IMR-90 (cell line): ENCODE measurements around the gene NFIA. TPM values are rescaled to one million over a fixed set of nuclear protein-coding genes. Genes with fewer than 3 reads are reported as not detected.

Experiments used
- ATAC-seq: fragments of 200-7000 bp; cut with Tn5 transposase; 2 replicates; pipeline ENCODE4 v1.9.1; 2020; ENCODE audit warnings: low read depth, mild to moderate bottlenecking, moderate library complexity
- BruUV-seq: library from RNA; stranded (reverse); fragments of 400-500 nt; replicated peaks from 2 replicates; lab custom pipeline; 2021; lab: Mats Ljungman, UMichigan
- CTCF ChIA-PET: fragments of 300-600 bp; formaldehyde crosslinking; extraction: SDS; loops from one replicate; lab custom pipeline; 2021; ENCODE audit warnings: antibody characterized with exemption; lab: Yijun Ruan, JAX
- POLR2A ChIA-PET: fragments of 300-600 bp; sonication (Branson Sonifier 250); formaldehyde crosslinking; loops from one replicate; lab custom pipeline; 2022; ENCODE audit warnings: antibody characterized with exemption; ENCODE audit not compliant: unreplicated experiment; lab: Charles Lee
- DNase-seq: peaks from one replicate; pipeline ENCODE4 v3.0.0; 2013
- H2AFZ ChIP-seq: replicated peaks from 2 replicates; pipeline ENCODE3; 2013; ENCODE audit warnings: low read length, mild to moderate bottlenecking; ENCODE audit not compliant: poor library complexity
- H2AK5ac ChIP-seq: 2 replicates; pipeline ENCODE4 v1.6.1; 2013; ENCODE audit warnings: low read depth, low read length, inconsistent platforms
- H2AK9ac ChIP-seq: replicated peaks from 2 replicates; pipeline ENCODE3; 2013; ENCODE audit warnings: mild to moderate bottlenecking, low read depth, low read length, moderate library complexity; ENCODE audit not compliant: poor library complexity
- H2BK120ac ChIP-seq: 2 replicates; pipeline ENCODE4 v1.6.1; 2013; ENCODE audit warnings: low read depth, low read length, inconsistent platforms
- H2BK15ac ChIP-seq: 3 replicates; pipeline ENCODE4 v1.6.1; 2013; ENCODE audit warnings: low read depth, low read length, inconsistent platforms
- H2BK20ac ChIP-seq: 2 replicates; pipeline ENCODE4 v1.6.1; 2013; ENCODE audit warnings: low read depth, mild to moderate bottlenecking, inconsistent platforms, low read length, moderate library complexity
- H2BK5ac ChIP-seq: 2 replicates; pipeline ENCODE4 v1.6.1; 2013; ENCODE audit warnings: mild to moderate bottlenecking, low read depth, low read length, inconsistent platforms; ENCODE audit not compliant: poor library complexity, severe bottlenecking
- H3K14ac ChIP-seq: replicated peaks from 2 replicates; pipeline ENCODE4 v1.6.1; 2013; ENCODE audit warnings: low read depth, low read length, inconsistent platforms
- H3K18ac ChIP-seq: 2 replicates; pipeline ENCODE4 v1.6.1; 2013; ENCODE audit warnings: low read depth, low read length, control low read depth
- H3K23ac ChIP-seq: 2 replicates; pipeline ENCODE4 v1.6.1; 2013; ENCODE audit warnings: low read depth, low read length, inconsistent platforms
- H3K27ac ChIP-seq: 2 replicates; pipeline ENCODE4 v1.5.1; 2013; ENCODE audit warnings: mild to moderate bottlenecking, control low read depth, low read length; ENCODE audit not compliant: insufficient read depth
- H3K27me3 ChIP-seq: 2 replicates; pipeline ENCODE4 v1.6.1; 2013; ENCODE audit warnings: low read length; ENCODE audit not compliant: control insufficient read depth, insufficient read depth
- H3K36me3 ChIP-seq: 2 replicates; pipeline ENCODE4 v1.6.1; 2013; ENCODE audit warnings: low read length, mixed read lengths; ENCODE audit not compliant: control insufficient read depth, insufficient read depth
- H3K4ac ChIP-seq: 2 replicates; pipeline ENCODE4 v1.6.1; 2013; ENCODE audit warnings: low read depth, low read length, inconsistent platforms
- H3K4me1 ChIP-seq: 2 replicates; pipeline ENCODE4 v1.6.1; 2013; ENCODE audit warnings: low read length, mixed read lengths; ENCODE audit not compliant: control insufficient read depth, insufficient read depth
- H3K4me2 ChIP-seq: 2 replicates; pipeline ENCODE4 v1.6.1; 2013; ENCODE audit warnings: low read depth, mild to moderate bottlenecking, control low read depth, low read length, moderate library complexity
- H3K4me3 ChIP-seq: 2 replicates; pipeline ENCODE4 v1.5.1; 2013; ENCODE audit warnings: low read depth, mild to moderate bottlenecking, control low read depth, low read length, moderate library complexity; ENCODE audit not compliant: insufficient read depth
- H3K56ac ChIP-seq: 2 replicates; pipeline ENCODE4 v1.6.1; 2013; ENCODE audit warnings: low read length, inconsistent platforms; ENCODE audit not compliant: insufficient read depth; ENCODE audit errors: extremely low read depth
- H3K79me1 ChIP-seq, 2 experiments: 2 replicates each; pipeline ENCODE4 v1.6.1; 2013; ENCODE audit warnings: low read length in 2 of 2, inconsistent platforms in 1 of 2, low read depth in 1 of 2
- H3K9ac ChIP-seq: 2 replicates; pipeline ENCODE4 v1.6.1; 2013; ENCODE audit warnings: low read depth, low read length, control low read depth
- H3K9me1 ChIP-seq: 2 replicates; pipeline ENCODE4 v1.6.1; 2013; ENCODE audit warnings: low read length, inconsistent platforms; ENCODE audit not compliant: insufficient read depth
- H3K9me3 ChIP-seq: 2 replicates; pipeline ENCODE4 v1.6.1; 2013; ENCODE audit warnings: low read length; ENCODE audit not compliant: control insufficient read depth, insufficient read depth
- H4K20me1 ChIP-seq: 2 replicates; pipeline ENCODE4 v1.6.1; 2013; ENCODE audit warnings: low read length, inconsistent platforms; ENCODE audit not compliant: insufficient read depth
- H4K5ac ChIP-seq: 2 replicates; pipeline ENCODE4 v1.6.1; 2013; ENCODE audit warnings: mild to moderate bottlenecking, low read depth, low read length, control low read depth
- H4K8ac ChIP-seq, 2 experiments: 2 replicates each; pipeline ENCODE4 v1.6.1; 2013; ENCODE audit warnings: low read depth in 2 of 2, low read length in 2 of 2, control low read depth in 1 of 2, inconsistent platforms in 1 of 2
- H4K91ac ChIP-seq: 2 replicates; pipeline ENCODE4 v1.6.1; 2013; ENCODE audit warnings: low read depth, low read length, inconsistent platforms; ENCODE audit not compliant: insufficient read depth
- BHLHE40 ChIP-seq: fragments of 150-350 bp; IDR thresholded peaks from 2 replicates; pipeline ENCODE4 v1.6.1; 2016; ENCODE audit warnings: mild to moderate bottlenecking, low read depth, low read length
- MAZ ChIP-seq: IDR thresholded peaks from 2 replicates; pipeline ENCODE4 v1.6.1; 2012; ENCODE audit warnings: low read depth, mild to moderate bottlenecking, low read length, improper control_type of control experiment, moderate library complexity, borderline replicate concordance
- SMC3 ChIP-seq: fragments of 150-350 bp; IDR thresholded peaks from 2 replicates; pipeline ENCODE4 v1.6.1; 2016; ENCODE audit warnings: low read depth, mild to moderate bottlenecking, antibody characterized with exemption, low read length, moderate library complexity
- WGBS, 2 experiments: methylation state at CpG; one replicate each; pipeline versions ENCODE4 v1.1.5 to v1.1.7; 2013; ENCODE audit warnings: missing lambda C conversion rate in 2 of 2; ENCODE audit not compliant: insufficient read length in 1 of 2; ENCODE audit errors: extremely low coverage in 2 of 2; 5-methylcytosine and 5-hydroxymethylcytosine counted together
- dilution Hi-C: fragments of 300-500 bp; cut with HindIII; formaldehyde crosslinking; loops from one replicate; pipeline ENCODE4 v1.14.3; 2018; ENCODE audit warnings: low sequenced_read_pairs; ENCODE audit not compliant: unreplicated experiment
- in situ Hi-C: fragments of 300-500 bp; cut with MboI; formaldehyde crosslinking; loops from 3 replicates; pipeline ENCODE4 v1.14.3; 2019; ENCODE audit warnings: low sequenced_read_pairs, inconsistent platforms, mixed read lengths
- intact Hi-C: fragments of 100-400 bp; cut with micrococcal nuclease; formaldehyde crosslinking; loops from 2 replicates; pipeline ENCODE4 v1.10.0; 2022
- polyA plus RNA-seq, 3 experiments: library from polyadenylated mRNA; depleted of rRNA; stranded (reverse); fragments of >200 nt; gene quantifications; 2 replicates each; pipeline ENCODE4 v1.2.3, GENCODE V29; 2012; ENCODE audit warnings: low replicate concordance in 1 of 3
- total RNA-seq: library from RNA; depleted of rRNA; stranded (reverse); fragments of >200 nt; gene quantifications from 2 replicates; pipeline ENCODE4 v1.2.3, GENCODE V29; 2012

The NFIA gene
- total and polyA plus RNA-seq, 2 of the 4 experiments (the other 2 are of a cell fraction): 1.6 to 2.2 TPM

DNA sequence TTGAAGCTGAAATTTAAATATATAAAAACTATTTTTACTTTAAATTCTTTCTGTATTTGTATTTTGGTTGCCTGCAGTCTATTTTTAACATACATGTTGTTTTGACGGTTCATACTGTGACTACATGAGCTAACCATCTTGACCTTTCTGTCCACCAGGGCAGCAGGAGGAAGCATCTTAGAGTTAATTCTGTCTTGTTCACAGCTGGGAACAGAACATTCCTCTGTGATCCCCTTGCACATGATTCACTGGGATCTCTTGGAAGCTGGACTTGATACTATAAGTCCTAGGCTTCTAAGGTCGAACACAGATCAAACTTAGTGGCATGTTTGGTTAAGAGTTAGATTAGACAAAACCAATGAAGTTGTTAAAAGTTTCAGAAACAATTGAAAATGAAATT, 99.7 kb downstream of the NFIA start:
- no CpG with 5 or more reads among the region's 2 CpGs for WGBS, 2 experiments
- no peak overlapping the region for H3K4ac ChIP-seq
- peak overlapping the region; percentile 75; the same call in 1 of the 2 replicates for H3K23ac ChIP-seq
- H3K4me1 ChIP-seq: peaks cover 6% of the 10 kb centered on the region
- no peak overlapping the region for H2BK5ac ChIP-seq
- no peak overlapping the region for H2AK9ac ChIP-seq
- ATAC-seq (peak; percentile 57), DNase-seq (peak; percentile 65)
- H3K4me2 ChIP-seq: no peak overlapping the region
- ChIA-PET POLR2A (no interaction called here), CTCF (interaction anchor here (0.6 to 1.4 kb wide), 2 partner anchors 11 to 311 kb away, joined by 3 to 4 read pairs; no protein-coding TSS in a partner anchor)
- H3K36me3 ChIP-seq: no peaks in the 10 kb centered on the region
- no peaks in the 10 kb centered on the region for H3K79me1 ChIP-seq
- no peak overlapping the region for H2BK15ac ChIP-seq
- no peak overlapping the region for H2AFZ ChIP-seq
- dilution Hi-C loops: no loop called here
- no peaks in the 10 kb centered on the region for H3K9me1 ChIP-seq
- no peak overlapping the region for H3K9ac ChIP-seq
- no peak overlapping the region for H3K18ac ChIP-seq
- BruUV-seq: no TSS peak
- H3K4me3 ChIP-seq: no peak overlapping the region
- no peaks in the 10 kb centered on the region for H4K20me1 ChIP-seq
- H2BK120ac ChIP-seq: no peak overlapping the region
- no peak overlapping the region for H2BK20ac ChIP-seq
- H2AK5ac ChIP-seq: no peak overlapping the region
- H3K56ac ChIP-seq: no peak overlapping the region
- no peak overlapping the region for H4K8ac ChIP-seq
- 0 out of 2 replicates have a peak overlapping the region, but pooled peaks have one; percentile 24 for H3K14ac ChIP-seq
- H3K27ac ChIP-seq: no peak overlapping the region
- no peak overlapping the region for H4K91ac ChIP-seq
- H4K5ac ChIP-seq: no peak overlapping the region
- TF ChIP-seq MAZ: no peak
- peak; percentile 42; the same call in 1 of the 2 replicates for TF ChIP-seq BHLHE40
- no peak for TF ChIP-seq SMC3
- in situ Hi-C loops: no loop called here
- intact Hi-C loops: loop anchor here (2.0 to 5.0 kb wide), 2 partner anchors 97 to 270 kb away; no protein-coding TSS in a partner anchor
- no peaks in the 10 kb centered on the region for H3K27me3 ChIP-seq
- no peaks in the 10 kb centered on the region for H3K9me3 ChIP-seq
